Measurements from ENCODE around the gene MAP1B.

Gene MAP1B

GRCh38 chr5:72251386-72251785, 144.1 kb downstream of the MAP1B start:
- DNase-seq (ENCODE audit: low read depth in 1 of 2, low spot score in 1 of 2): no peak
- in situ Hi-C loops (cut with HindIII; ENCODE audit: low pct_unique_long_range_greater_than_20kb, low sequenced_read_pairs): no loop called here
- TF ChIP-seq JUND (IDR thresholded peaks at IDR 0.05; ENCODE audit: low read depth): no peak

- in situ Hi-C loops (cut with HindIII; ENCODE audit: low pct_unique_long_range_greater_than_20kb, low sequenced_read_pairs): no loop called here
- TF ChIP-seq JUND (IDR thresholded peaks at IDR 0.05; ENCODE audit: low read depth): no peak
- no peak for DNase-seq (ENCODE audit: low read depth in 1 of 2, low spot score in 1 of 2)
Measured at GRCh38 chr5:72252008-72252407, 144.7 kb downstream of the MAP1B start.

- TF ChIP-seq JUND (IDR thresholded peaks at IDR 0.05; ENCODE audit: low read depth): no peak
- in situ Hi-C loops (cut with HindIII; ENCODE audit: low pct_unique_long_range_greater_than_20kb, low sequenced_read_pairs): no loop called here
- DNase-seq (ENCODE audit: low read depth in 1 of 2, low spot score in 1 of 2): no peak
Measured at GRCh38 chr5:72252574-72253155, 145.4 kb downstream of the MAP1B start.

- no peak for TF ChIP-seq JUND (IDR thresholded peaks at IDR 0.05; ENCODE audit: low read depth)
- no peak for DNase-seq (ENCODE audit: low read depth in 1 of 2, low spot score in 1 of 2)
- in situ Hi-C loops (cut with HindIII; ENCODE audit: low pct_unique_long_range_greater_than_20kb, low sequenced_read_pairs): no loop called here
Measured at GRCh38 chr5:72255237-72255636, 148.0 kb downstream of the MAP1B start.

GRCh38 chr5:72255670-72256069, 148.4 kb downstream of the MAP1B start:
- TF ChIP-seq JUND (IDR thresholded peaks at IDR 0.05; ENCODE audit: low read depth): no peak
- DNase-seq (ENCODE audit: low read depth in 1 of 2, low spot score in 1 of 2): no peak
- in situ Hi-C loops (cut with HindIII; ENCODE audit: low pct_unique_long_range_greater_than_20kb, low sequenced_read_pairs): no loop called here

- DNase-seq (ENCODE audit: low read depth in 1 of 2, low spot score in 1 of 2): no peak
- TF ChIP-seq JUND (IDR thresholded peaks at IDR 0.05; ENCODE audit: low read depth): no peak
Measured at GRCh38 chr5:72256536-72256935, 149.3 kb downstream of the MAP1B start.

More at GRCh38 chr5:72256536-72256935, 149.3 kb downstream of the MAP1B start:
- in situ Hi-C loops (cut with HindIII; ENCODE audit: low pct_unique_long_range_greater_than_20kb, low sequenced_read_pairs): no loop called here
